Gastrocnemius medialis (tissue), 4 donors: Measurements from ENCODE around the gene CNOT11.

Experiments used
- CTCF ChIP-seq, 5 experiments: fragments of 450-650 bp in 3 of 5; fragments of 200-600 bp in 2 of 5; sonication (generic) in 2 of 5; IDR thresholded peaks in 4 of 5; conservative IDR thresholded peaks in 1 of 5; 1 replicate in 4 of 5; 2 replicates in 1 of 5; pipeline ENCODE4 v1.5.1; 2016 to 2019; ENCODE audit warnings: antibody characterized with exemption in 5 of 5, mild to moderate bottlenecking in 3 of 5, moderate library complexity in 3 of 5
- POLR2A ChIP-seq, 2 donors: fragments of 450-650 bp; IDR thresholded peaks; one replicate each; pipeline ENCODE4 v1.6.1; 2017; ENCODE audit warnings: antibody characterized with exemption in 2 of 2, mild to moderate bottlenecking in 2 of 2, moderate library complexity in 2 of 2

- no peak for TF ChIP-seq CTCF (IDR thresholded peaks at IDR 0.05 in 4 of 5, conservative IDR thresholded peaks at IDR 0.05 in 1 of 5)
- no peak for TF ChIP-seq POLR2A (IDR thresholded peaks at IDR 0.05)
Observed at GRCh38 chr2:101238930-101239759, 13.5 kb upstream of the CNOT11 start.
